ENCODE measurements around the gene IQCH.

The IQCH gene

DNA sequence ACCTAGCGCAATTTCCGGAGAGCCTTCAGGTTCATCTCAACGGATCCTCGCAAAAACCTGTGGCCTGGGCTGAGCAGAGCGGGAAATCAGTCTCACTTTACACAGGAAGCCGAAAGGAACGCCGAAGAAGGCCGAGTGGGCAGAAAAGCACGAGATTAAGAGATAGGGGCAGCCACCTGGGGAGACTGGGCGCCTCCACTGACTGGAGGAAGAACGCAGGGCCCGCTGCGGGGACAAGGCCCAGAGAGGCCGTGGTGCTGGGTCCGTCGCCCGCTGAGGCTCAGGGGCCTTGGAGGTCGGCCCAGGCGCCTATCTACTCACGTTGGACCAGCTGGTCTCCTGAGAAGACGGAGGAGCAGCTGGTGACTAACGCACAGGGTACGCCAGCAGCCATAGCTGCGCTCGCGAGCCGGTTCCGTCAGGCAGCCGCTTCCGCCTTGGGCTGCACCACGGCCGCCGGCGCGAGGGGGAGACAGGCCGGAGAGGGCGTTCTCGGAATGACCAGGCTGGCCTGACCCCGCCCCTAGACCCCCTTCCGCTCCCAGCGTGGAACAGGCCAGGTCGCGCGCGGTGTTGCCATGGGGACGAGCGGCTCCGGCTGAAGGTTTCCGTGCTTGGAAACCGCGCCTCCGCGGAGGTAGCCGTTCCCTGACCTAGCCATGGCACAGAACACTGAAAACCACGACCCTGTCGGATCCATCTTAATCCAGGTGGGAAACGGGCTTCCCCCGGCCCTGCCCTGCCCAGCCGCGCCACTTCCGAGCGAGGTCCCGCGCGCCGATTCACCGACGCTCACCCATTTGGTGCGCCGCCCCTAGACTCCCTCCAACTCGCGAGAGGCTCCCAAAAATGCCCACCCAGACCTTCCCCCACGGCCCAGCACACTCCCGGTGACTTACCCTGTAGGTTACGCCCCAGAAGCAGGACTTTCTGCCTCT, at the start of gene IQCH, which contains the start of gene AAGAB:
TSS of gene IQCH (plus strand) at position 549 of the 938 bp plus-strand sequence. CDS start at position 660, 111 bp downstream.
TSS of gene AAGAB (minus strand) at position 424 of the 938 bp plus-strand sequence. CDS start at position 394, 30 bp downstream.
- peak; percentile 91 to 99 (median 96) for DNase-seq
- intact Hi-C loops (cut with DNase I): no loop called here

DNA sequence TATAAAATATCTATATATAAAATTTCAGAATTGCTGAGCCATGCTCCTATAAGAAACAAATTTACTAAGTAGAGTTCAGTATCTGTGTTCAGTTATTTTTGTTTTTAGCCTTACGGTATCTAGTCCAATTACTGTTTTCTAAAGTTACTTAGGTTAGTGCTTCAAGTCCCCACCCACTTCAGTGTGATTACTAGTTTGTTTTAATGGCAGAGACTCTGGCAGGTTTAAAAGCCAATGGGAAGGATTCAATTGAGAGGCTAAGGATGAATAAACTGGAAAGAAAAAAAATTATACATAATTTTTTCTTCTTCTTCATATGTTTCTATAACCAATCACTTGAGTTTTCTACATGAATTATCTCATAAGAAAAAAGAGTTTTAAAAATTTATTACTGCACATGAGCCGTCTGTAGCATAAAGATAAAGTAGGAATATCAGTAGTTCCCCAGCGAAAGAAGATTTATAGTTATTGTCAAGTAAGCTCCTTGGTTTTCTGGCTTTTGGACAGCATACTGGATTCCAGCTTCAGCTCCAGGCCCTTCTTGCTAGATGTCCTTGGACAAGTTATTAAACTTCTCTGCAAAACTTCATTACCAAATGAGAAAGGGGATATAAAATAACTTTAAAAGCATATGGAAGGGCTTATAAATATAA, 46.9 kb upstream of the IQCH start:
- intact Hi-C loops (cut with DNase I): no loop called here
- DNase-seq: no peak

DNA sequence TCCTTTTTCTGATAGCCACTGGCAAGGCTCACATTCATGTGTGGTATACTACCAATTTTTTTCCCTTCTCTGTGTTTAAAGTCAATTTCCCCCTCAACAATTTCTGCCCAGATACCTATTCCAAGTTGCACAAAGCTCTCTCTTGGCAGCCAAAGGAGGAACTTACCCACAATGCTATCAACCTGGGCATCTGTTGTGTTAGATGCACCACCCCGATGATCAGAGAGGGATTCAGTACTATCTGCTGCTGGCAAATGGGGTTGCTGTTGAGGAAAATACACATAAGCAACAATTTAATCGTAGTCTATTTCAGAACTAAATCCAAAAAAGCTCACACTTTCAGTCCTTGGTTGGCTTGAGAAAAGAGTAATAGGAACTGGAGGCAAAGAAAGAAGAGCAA, 46.2 kb upstream of the IQCH start:
- no peak for DNase-seq
- intact Hi-C loops (cut with DNase I): no loop called here

DNA sequence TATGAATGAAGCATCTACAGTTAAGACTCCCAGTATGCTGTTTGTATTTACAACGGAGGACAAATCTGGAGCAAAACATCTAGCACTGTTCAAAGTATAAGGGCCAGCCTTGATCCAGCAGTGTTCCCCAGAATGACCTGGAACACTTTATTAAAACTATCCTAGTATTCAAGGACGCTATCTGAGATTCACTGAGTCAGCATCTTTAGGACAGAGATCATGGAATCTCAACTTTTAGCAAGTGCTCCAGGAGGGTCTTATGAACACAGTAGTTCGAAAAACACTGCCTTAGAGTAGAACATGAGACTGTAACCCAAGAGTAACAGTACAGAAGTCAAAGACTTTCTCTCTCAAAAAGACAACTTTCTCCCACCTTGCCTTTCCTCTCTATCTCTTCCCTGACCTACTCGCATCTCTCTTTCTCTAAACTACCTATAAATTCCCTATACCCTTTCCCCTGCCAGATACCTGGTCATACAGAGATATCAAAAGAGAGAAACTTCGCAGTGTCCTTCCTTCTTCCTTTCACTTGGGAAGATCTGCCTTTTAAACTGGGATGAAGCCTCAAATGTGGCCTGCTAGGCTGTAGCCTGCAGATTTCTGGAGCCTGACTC, 43.9 kb upstream of the IQCH start:
- no peak for DNase-seq
- intact Hi-C loops (cut with DNase I): no loop called here

DNA sequence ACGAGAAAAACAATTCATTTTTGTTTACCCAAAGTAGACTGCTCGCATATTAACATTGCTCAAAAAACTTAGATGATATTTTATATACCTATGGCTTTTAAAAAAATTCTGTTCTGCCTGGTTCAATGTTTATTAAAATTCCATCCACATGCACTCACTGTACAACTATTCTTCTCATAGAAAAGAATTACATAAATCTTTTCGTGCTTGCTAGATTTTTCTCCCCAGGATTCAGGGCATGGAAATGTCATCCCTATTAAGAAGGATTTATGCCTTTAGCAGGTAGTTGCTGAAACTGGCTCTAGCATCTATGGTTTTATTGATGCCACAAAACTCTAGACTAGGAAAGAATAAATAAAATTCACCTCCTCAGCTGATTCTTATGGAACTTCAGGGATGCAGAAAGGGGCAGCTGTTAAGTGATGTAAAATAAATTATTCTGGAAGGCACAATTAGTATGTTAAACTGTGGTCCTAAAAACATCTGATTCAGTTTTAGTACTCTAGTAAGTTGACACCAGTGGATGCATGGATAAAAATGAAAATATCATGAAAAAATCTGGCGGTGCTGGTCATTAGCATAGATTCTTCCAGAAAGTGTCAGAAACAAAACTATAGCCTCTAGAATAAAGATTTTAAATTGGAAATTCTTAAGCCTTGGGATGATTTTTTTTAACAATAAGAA, 41.8 kb upstream of the IQCH start:
- intact Hi-C loops (cut with DNase I): no loop called here
- no peak for DNase-seq

DNA sequence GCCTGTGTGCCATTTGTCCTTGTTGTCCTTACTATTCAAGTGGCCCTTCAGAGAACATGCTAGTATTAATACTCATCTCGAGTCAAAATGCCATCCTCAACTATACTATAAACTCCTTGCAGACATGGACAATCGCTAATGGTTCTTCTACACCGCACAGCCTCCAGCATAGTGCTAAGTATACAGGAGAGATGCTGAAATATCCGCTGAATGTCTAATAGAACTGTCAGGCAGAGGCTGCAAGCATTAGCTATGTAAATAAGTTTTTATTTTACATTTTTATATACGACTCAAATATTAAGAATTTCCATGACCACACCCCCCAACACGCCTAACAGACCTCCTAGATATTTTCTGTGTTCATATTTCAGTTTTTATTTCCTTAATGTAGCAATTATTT, 39.5 kb upstream of the IQCH start:
- DNase-seq: no peak
- intact Hi-C loops (cut with DNase I): no loop called here

DNA sequence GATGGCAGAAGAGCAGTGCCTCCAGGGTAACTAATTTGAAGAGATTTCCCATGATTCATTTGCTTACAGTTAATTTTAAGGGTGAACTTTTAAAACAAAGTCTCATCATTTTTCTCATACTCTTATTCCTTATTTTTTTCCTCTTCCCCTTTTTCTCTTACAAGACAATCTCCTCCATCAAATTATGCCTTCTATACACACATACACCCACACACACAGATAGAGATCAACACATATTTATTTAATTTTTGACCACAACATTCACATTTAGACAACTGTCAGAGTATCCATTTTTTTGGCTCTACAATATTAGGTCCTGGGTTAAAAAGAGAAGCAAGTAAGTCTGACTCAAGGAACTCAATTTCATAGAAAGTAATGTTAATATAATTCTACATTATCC, 37.7 kb upstream of the IQCH start:
- intact Hi-C loops (cut with DNase I): no loop called here
- DNase-seq: no peak

DNA sequence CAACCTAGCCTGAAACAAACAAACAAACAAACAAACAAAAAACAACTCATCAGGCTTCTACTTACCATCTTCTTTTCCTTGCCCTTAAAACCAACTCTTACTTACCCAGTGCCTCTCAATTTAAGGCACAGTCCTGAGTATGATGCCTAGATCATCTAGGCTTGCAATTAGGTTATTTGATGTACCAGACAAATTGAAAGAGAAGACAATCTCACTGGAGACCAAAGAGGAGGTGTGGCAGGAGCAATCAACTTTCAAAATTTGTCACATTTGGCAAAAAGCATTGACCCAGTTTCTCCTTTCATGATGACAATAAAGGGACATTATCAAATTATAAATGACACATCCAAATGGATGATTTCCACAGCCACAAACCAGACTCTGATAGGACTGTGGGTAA, 36.2 kb upstream of the IQCH start:
- intact Hi-C loops (cut with DNase I): no loop called here
- DNase-seq: no peak

DNA sequence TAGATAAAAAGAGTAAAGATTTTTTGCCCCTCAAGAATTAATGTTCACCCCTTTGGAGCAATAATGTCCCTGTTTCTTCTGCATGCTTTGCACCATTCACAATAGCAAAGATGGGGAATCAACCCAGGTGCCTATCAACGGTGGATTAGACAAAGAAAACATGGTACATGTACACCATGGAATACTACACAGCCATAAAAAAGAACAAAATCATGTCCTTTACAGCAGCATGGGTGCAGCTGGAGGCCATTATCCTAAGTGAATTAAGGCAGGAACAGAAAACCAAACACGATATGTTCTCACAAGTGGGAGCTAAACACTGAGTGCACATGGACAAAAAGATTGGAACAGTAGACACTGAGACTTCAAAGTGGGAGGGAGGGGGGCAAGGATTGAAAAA, 35.3 kb upstream of the IQCH start:
- intact Hi-C loops (cut with DNase I): no loop called here
- no peak for DNase-seq

DNA sequence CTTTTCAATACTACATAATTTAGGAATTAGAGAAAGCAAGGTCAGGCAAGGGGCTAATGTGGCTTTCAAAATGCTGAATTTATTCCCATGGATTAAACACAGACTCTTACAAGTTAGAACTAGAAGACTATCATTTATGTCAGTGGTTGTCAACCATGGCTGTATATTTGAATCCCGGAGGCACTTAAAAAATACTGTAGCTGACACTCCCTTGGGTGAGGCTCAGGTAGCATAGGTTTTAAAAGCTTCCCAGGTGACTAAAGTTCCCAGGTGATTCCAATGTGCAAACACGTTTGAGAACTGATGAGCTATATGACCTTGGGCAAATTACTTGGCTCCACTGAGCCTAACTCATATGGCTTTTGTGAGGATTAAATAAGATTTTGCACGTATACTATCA, 29.7 kb upstream of the IQCH start:
- no peak for DNase-seq
- intact Hi-C loops (cut with DNase I): no loop called here

DNA sequence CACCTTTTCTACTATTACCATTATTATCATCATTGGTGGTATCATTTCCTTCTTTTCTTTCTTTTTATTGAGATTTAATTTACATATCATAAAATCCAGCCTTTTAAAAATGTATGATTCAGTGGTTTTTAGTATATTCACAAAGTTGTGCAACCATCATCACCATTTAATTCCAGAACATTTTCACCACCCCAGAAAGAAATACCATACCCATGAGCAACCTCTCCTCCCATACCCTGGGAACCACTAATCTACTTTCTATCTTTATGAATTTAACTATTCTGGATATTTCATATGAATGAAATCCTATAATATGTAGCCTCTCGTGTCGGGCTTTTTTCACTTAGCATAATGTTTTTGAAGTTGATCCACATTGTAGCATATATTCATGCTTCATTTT, 29.2 kb upstream of the IQCH start:
- intact Hi-C loops (cut with DNase I): no loop called here
- DNase-seq: no peak

DNA sequence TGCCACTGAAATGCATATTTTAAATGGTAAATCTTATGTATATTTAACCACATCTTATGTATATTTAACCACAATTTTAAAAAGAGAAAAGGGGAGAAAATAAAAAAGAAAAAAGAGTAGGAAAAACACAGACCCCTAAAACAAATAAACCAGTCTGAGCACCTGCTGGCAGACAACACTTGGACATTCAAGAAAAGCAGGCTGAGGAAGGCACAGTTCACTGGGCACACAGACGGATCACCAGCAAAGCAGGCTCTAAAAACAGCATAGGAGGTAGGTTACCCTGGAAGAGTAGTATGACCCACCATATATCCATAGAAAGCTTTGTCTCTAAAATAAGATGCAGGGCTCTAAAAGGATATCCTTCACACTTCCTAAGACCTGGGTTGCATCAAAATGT, 27.2 kb upstream of the IQCH start:
- no peak for DNase-seq
- intact Hi-C loops (cut with DNase I): no loop called here

DNA sequence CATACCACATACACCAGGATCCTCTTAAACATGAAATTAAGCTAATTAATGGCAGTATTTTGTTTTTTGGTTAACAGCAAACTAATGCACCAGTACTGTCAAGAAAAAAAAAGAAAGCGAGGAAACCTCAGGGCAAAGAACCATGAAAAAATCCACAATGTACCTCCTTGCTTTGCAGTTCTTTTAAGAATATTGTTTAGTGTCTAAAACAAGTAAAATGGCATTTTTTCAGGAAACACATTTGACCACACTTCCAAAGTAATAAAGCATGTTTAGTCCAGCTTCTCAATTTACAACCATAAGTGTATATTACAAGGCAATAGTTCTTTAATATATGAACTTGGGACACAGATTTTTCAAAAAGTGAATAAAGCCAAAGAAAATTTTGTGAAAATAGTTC, 26.7 kb upstream of the IQCH start:
- intact Hi-C loops (cut with DNase I): no loop called here
- DNase-seq: no peak

DNA sequence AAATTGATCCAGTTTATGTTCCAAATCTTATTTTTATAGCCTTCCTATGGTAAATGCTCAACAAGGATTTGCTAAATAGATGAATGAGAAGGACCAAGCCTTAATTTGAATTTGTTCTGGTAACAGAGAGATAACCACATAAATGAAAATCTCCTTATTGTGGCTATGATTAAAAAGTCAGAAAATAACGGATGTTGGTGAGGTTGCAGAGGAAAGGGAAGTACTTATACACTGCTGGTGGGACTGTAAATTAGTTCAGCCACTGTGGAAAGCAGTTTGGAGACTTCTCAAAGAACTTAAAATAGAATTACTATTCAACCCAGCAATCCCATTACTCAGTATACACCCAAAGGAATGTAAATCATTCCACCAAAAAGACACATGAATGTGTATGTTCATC, 26.3 kb upstream of the IQCH start:
- no peak for DNase-seq
- intact Hi-C loops (cut with DNase I): no loop called here

DNA sequence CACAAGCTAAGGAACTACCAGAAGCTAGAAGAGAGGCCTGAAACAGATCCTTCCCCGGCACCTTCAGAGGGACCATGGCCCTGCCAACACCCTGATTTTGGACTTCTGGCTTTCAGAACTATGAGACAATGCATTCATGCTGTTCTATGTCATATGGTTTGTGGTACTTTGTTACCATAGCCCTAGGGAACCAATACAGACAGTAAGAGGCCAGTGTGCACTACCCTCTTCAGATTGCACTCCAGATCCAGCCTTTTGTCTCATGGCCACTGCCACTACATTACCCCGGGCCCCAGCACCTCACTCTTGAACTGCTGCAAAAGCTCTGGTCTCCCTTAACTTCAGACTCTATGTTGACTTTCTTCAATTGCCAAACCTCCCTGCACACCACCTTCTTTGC, 24.1 kb upstream of the IQCH start:
- no peak for DNase-seq
- intact Hi-C loops (cut with DNase I): no loop called here

DNA sequence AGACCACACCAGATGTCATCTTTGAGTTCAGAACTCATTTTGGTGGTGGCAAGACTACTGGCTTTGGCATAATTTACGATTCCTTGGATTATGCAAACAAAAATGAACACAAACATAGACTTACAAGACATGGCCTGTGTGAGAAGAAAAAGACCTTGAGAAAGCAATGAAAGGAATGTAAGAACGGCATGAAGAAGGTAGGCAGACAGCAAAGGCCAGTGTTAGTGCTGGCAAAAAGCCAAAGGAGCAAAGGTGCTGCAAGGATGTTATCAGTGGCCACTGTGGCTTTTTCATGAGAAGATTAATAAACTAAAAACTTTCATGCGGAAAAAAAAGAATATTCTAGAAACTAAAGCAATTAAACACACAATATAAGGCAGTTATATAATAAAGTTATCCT, 22.0 kb upstream of the IQCH start:
- intact Hi-C loops (cut with DNase I): no loop called here
- no peak for DNase-seq

DNA sequence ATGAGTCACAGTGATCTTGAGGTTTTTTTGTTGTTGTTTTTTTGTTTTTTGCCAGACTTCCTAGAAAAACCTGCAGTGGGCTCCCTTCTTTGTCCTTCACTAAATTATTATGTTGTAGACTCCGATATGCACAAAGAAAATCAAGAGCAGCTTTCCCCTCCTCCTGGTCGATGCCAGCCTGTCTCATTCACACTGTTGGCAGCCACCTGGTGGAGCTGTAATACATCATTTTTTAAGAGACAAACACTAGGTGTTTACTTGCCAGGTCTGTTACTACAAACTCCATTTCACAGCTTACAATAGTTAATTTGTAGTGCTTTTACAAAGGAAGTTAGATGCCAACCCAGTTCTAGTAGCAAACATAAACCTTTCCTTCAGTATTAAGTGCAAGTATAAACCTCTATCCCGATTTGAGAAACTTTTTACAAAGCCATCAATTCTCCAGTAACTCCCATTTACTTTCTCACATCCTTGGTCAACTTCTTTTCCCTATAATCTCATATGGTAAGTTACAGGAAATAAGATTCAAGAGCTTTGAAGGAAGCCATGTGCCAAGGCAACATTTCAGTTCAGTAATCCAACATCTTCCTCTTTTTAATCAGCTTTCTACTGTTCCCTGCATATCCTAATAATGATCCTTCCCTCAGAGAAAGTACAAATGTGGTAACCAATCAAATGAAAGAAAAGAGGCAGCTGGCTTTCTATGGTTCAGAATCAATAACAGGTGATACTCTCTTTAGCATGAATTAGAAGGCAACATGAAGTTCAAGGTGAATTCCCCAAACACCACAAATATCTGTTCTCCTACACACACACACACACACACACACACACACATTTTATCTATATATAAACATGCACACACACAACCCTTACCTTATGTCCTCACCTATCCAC, 14.1 kb upstream of the IQCH start:
- DNase-seq: peak in 19 of 42 donors; percentile 10 to 65 (median 22)
- intact Hi-C loops (cut with DNase I): no loop called here

DNA sequence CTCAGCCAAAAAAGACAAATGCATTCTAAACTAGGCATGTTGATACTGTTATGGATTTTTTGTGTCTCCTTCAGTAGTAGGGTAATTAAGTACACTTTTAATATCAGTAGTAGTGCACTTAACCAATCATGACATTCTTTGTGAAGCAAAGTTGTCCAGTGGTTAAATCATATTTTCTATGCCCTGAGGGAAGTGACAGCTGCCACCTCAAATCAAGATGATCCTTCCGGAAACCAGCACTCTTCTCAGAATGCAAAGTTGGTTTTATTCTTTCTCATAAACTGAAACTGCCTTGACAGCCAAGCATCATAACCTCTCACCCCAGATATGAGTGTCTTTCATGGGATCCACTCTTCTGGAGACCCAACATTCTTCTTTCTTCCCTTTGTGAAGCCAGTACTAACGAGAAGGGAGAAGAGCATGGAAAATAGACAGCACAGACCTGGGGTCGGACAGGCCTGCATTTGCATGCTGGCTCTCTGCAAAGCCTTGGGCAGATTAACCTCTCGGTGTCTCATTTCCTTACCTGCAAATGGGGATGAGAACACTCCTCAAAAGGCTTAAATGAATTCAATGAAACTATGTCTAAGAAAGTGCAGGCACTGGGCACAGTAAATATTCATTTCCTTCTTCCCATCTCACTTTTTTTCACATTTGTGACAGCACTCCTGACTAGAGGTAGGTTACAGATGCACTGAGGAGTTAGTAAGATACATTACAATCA, 13.3 kb upstream of the IQCH start:
- DNase-seq: no peak
- intact Hi-C loops (cut with DNase I): no loop called here

Data from head of caudate nucleus (tissue), 42 donors.